GM19193 (cell line): ENCODE data around the gene SH2D7.

ENCODE experiments used
- POLR2A ChIP-seq: IDR thresholded peaks from 4 replicates; pipeline ENCODE4 v1.6.1; 2011; ENCODE audit not compliant: insufficient read depth, insufficient read length; ENCODE audit errors: extremely low read depth

Gene SH2D7

DNA sequence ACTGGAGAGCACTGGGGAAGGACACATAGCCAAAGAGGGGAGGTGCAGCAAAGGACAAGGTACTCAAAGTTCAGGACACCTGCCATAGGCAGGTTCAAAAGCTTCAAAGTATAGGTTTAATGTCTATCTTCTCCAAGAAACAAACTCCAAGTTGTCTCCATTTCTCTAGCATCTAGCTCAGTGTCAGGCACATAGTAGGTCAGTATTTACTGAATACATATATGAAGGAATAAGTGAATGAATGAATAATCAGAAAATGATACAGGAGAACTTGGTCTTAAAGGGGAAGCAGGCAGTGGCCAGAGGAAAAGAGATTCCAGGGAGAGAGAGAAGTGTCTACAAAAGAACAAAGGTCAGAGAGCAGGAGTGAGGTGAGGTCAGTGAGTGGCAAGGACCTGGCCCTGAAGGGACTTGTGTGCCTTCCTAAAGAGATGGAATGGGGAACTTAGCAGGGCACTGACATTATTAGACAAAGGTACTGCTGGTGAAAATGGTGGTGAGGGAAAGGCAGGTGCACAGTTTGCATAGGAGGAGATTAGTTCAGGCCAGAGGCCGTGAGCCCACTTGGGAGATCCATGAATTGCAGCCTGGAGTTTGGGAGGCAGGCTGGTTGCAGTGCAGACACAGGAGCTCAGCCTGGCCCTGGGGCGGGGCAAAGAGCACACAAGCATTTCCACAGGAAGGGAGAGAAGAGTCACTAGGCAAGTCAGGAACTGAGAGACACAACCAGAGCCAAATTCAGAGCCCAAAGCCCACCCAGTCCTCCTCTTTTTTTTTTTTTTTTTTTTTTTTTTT, 36.2 kb upstream of the SH2D7 start:
- TF ChIP-seq POLR2A, result no peak

- TF ChIP-seq POLR2A, result no peak
Measured at GRCh38 chr15:78056714-78057269, 35.6 kb upstream of the SH2D7 start.

- TF ChIP-seq POLR2A, result no peak
Measured at GRCh38 chr15:78057803-78058202, 34.6 kb upstream of the SH2D7 start.

DNA sequence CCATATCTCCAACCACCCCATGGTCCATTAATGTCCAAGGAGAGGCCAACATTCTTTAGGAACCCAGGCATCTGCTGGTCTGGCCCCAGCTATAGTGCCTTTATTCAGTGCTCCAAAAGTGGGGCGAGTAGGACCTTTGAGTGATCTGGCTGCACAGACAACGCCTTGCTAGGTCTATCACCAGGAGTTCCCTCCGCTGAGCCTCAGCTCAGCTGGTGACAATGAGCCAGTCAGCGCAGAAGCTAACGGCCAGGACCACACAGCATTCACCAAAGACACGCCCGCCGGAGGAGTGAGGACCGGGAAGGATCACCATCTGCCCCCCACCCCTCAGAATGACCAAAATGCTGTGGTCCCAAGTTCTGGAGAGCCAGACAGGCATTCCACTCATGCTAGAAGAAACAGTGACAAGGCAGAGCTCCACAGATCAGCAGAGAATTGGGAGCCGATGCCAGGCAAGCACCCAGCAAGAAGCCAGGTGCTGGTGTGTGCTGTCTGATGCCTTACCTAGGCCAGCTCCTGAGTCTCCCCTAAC, 33.9 kb upstream of the SH2D7 start:
- TF ChIP-seq POLR2A, result no peak

DNA sequence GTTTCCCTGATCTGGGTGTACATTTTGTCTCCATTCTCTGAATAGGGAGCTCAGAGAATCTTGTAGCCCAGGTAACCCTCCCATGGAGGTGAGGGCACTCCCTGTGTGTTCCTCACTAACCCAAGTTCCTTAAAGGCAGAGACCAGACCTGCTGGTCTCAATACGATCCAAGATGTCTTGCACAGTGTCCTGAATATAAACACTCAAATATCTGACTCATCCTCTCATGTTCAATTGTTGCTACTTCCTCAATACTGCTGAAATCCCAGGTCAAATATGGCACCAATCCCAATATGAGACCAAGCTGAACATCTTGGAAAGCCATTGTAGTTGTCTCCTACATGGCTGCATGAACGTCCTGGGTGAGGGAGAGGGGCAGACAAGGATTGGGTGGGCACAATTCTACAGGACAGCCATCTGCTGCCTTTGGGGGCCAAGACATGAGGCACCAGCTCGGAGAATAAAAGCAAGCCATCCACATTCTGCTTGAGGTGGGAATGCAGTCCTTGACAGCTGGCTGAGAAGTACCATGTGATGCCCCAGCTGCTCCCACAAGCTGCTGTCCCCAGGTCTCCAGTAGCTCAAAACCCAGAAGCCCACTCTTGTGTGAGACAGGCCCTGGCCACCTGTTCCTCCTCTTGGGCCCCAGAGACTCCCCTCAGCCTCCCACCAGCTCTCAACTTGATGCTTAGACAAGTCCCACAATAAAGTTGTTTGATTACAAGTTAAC, 33.1 kb upstream of the SH2D7 start:
- no peak for TF ChIP-seq POLR2A

- TF ChIP-seq POLR2A, result no peak
Measured at GRCh38 chr15:78060232-78060631, 32.1 kb upstream of the SH2D7 start.

DNA sequence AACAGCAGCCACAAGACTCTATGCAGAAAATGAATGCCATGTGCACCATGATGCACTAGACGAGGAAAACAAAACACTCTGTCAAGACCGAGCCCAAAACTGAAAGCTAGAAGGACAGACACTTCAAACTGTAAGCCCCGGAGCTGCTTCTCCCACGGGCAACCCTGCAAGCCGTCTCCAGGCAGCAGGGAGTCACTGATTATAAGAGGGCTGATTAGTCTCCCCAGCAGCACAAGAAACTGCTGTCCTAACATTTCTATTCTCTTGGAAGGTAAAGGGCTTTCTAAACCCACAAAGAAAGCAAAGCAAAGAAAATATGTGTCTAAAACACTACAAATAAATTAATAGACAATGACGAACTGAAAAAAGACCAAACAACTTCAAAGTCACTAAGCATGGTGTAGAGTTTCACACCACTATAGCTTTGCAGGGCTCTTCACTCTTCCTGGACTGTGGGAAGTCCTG, 30.4 kb upstream of the SH2D7 start:
- TF ChIP-seq POLR2A, result no peak

GRCh38 chr15:78063217-78063616, 29.1 kb upstream of the SH2D7 start:
- no peak for TF ChIP-seq POLR2A

GRCh38 chr15:78063970-78064385, 28.4 kb upstream of the SH2D7 start:
- TF ChIP-seq POLR2A, result no peak

- TF ChIP-seq POLR2A, result no peak
Measured at GRCh38 chr15:78064544-78064943, 27.8 kb upstream of the SH2D7 start.

DNA sequence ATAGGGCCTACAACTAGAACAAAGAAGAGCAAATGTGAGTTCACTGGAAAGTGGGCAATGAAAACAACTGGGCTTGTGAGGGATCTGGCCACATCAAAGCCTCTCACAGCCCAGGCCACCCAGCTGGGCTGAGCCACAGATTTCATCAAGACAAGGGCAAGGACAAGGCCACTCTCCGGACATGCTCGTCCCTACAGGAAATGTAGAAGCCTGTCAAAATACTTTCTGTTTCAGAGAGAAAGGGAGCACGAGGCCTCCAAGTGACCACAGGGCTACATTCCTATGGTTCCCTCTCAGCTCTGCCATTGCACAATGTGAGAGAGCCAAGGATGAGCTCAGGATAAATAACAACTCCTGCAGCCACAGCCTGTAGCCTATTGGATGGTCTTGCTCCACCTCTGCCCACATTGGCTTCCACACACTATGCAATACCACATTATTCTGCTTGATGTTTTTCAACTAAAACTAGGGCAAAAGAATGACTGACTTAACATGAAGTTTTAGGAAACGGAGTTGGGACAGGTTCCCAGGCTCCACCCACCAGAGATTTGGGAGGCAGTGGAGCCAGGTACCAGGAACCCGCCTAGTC, 27.0 kb upstream of the SH2D7 start:
- TF ChIP-seq POLR2A, result no peak

DNA sequence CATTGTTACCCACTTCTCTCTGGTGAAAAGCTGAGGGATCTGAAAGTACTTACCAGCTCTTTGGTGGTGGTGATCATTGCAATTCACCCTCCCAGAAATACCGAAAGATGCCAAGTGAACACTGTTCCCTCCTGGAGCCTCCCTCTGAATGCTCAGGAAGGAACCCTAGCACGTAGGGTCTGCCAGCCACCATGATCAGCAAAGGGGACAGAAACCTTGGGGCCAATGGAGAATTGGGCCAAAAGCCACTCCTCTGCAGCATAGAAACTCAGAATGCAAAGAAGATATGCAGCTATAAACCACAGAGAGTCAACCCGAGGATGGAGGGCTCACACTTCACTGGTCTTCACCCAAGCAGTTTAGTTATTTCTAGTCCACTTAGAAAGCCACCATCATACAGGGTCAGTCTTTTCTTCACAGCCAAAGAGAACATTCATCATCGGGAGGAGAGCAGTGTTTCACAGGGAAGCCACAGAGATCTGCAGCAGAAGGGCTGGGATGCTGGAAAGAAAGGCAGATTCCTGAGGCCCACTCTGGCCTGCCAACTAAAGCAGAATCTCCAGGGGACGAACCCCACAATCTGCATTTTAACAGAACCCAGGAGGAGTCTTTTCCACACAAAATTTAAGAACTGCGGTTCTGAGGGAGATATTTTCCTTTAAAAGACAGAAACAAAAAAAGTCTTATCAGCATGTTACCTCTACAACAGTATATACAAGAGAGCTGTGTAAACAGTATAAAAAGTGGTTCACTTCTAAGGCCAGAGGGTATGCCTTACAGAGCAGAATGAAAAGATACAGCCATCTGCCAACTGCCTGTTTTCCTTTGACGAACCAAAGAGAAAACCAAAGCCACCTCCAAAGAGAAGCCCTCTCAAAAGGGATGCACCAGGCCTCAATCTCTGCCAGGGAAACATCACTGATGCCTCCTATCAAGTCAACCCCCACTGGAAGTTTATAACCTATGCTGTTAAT, 26.1 kb upstream of the SH2D7 start:
- peak; percentile 42 for TF ChIP-seq POLR2A

DNA sequence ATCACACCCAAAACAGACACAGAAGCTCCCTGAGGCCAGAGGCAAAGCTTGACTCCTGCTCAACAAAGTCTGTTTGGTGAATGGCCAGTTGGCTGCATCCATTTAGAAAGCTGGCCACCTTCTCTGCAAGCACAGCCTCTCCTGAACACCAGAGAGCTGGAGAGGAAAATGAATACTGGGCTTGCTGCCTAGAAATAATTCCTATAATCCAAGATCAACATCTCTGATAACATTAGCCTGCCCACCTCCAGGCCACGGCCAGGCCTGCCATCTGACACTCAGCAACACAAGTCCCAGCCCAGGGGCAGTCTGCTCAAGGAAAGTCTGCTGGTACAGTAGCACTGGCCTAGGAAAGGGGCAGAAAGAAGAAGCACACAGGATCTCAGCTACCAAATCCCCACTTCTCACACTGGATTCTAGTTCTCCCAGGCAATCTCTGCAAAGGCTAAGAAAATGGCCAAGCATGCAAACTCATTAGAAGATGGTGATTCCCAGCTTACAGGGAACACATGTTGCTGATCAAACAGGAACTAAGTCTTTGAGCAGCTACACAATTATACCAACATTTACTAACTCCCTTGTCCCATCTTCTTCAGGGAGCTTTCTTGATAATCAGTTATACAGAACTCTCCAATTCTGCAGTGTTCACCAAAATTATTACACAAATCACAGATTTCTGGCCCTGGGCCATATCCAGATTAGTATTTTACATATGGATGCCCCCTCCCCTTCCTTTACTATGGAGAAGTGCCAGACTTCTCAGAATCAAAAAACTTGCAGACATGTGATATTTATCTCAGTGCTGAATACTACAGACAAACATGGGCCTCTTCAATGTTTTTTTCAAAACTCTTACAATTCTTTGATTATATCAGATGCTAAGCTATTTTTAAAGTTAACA, 24.8 kb upstream of the SH2D7 start:
- no peak for TF ChIP-seq POLR2A
